Epithelial cell of proximal tubule (primary cell): ENCODE results near the gene NINL. TPM values are rescaled to one million over a fixed set of nuclear protein-coding genes. Genes with fewer than 3 reads are reported as not detected.
"Not testable (repeated sequence)": the region's sequence is repeated elsewhere in the genome, so short reads cannot be mapped to it uniquely, and the experiment has no call there.

ENCODE experiments used
- DNase-seq: peaks from one replicate; pipeline ENCODE4 v3.0.0-alpha.2; 2011; ENCODE audit warnings: low read depth
- H3K4me3 ChIP-seq: 2 replicates; pipeline ENCODE4 v1.5.1; 2011; ENCODE audit warnings: low read depth, mild to moderate bottlenecking, low read length
- CTCF ChIP-seq: conservative IDR thresholded peaks from 2 replicates; pipeline ENCODE4 v1.5.1; 2012; ENCODE audit warnings: low read depth, mild to moderate bottlenecking, low read length
- total RNA-seq: library from RNA; depleted of rRNA; stranded (reverse); fragments of >200 nt; gene quantifications from 2 replicates; pipeline ENCODE4 v1.2.3, GENCODE V29; 2015

The NINL gene
- total RNA-seq, 1 donor from 2014 or later = 13.5 TPM

DNA sequence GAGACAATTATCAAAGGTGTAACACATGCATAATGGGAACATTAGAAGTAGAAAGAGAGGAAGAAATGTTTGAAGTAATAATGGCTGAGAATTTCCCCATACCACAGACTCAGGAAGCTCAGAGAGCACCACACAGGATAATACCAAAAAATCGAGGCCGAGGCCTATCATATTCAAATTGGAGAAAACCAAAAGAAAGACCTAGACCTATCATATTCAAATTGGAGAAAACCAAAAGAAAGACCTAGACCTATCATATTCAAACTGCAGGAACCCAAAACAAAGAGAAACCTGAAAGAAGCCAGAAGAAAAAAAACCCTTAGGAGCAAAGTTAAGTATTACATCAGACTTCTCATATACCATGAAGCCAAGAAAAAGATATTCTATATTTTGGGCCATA lies 18.0 kb downstream of the NINL start:
- H3K4me3 ChIP-seq = no peak overlapping the region
- no peak for TF ChIP-seq CTCF
- DNase-seq = no peak

DNA sequence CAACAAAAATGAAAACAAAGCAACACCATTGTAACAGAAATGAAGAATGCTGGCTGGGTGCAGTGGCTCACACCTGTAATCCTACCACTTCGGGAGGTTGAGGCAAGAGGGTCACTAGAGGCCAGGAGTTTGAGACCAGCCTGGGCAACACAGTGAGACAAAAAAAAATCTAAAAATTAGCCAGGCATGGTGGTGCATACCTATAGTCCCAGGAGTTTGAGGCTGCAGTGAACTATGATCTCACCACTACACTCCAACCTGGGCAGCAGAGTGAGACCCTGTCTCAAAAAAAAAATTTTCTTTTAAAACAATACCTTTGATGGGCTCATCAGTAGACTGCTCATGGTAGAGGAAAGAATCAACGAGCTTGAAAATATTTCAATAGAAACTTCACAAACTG lies 18.5 kb downstream of the NINL start:
- DNase-seq = no peak
- TF ChIP-seq CTCF = no peak
- no peak overlapping the region for H3K4me3 ChIP-seq

- H3K4me3 ChIP-seq = no peak overlapping the region
- DNase-seq = no peak
Measured at GRCh38 chr20:25565578-25566157, 19.7 kb downstream of the NINL start.

GRCh38 chr20:25563876-25564275 lies 21.5 kb downstream of the NINL start:
- H3K4me3 ChIP-seq = no peak overlapping the region
- DNase-seq = no peak
- no peak for TF ChIP-seq CTCF

More at GRCh38 chr20:25565578-25566157, 19.7 kb downstream of the NINL start:
- no peak for TF ChIP-seq CTCF

- TF ChIP-seq CTCF = no peak
- H3K4me3 ChIP-seq = no peak overlapping the region
- no peak for DNase-seq
Measured at GRCh38 chr20:25563362-25563761, 22.0 kb downstream of the NINL start.

GRCh38 chr20:25561771-25562170 lies 23.6 kb downstream of the NINL start:
- DNase-seq, H3K4me3 ChIP-seq: not testable (repeated sequence)

DNA sequence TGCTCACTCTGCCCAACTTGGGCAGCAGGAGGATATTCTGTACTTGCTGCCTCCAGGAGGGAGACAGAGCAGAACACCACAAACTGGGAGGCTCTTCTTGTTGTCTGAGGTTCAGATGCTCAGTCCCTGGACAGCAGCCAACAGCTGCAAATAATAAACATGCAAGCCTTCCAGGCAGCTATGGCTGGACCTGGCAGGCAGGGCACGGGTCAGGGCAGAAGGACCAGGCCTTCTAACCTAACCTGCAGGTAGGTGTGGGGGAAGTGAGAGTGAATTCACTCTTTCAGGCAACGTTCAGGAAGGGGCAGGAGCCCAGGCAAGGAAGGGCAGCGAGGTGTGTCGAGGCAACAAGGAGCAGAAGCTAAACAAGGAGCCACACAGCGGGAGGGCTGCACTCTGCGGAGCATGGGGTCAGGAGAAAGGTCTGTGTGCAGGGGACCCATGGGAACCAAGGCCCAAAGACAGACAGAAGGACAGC lies 31.5 kb downstream of the NINL start:
- no peak for DNase-seq
- TF ChIP-seq CTCF = no peak
- H3K4me3 ChIP-seq = no peak overlapping the region
